Measurements from ENCODE around the gene NRROS.

DNA sequence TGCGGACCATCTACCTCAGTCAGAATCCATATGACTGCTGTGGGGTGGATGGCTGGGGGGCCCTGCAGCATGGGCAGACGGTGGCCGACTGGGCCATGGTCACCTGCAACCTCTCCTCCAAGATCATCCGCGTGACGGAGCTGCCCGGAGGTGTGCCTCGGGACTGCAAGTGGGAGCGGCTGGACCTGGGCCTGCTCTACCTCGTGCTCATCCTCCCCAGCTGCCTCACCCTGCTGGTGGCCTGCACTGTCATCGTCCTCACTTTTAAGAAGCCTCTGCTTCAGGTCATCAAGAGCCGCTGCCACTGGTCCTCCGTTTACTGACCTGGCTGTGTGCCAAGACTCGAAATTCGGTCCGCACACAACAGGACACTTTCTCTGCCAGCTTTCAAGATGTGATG is 21.9 kb downstream of the NRROS start:
- TF ChIP-seq, protein P1, sequence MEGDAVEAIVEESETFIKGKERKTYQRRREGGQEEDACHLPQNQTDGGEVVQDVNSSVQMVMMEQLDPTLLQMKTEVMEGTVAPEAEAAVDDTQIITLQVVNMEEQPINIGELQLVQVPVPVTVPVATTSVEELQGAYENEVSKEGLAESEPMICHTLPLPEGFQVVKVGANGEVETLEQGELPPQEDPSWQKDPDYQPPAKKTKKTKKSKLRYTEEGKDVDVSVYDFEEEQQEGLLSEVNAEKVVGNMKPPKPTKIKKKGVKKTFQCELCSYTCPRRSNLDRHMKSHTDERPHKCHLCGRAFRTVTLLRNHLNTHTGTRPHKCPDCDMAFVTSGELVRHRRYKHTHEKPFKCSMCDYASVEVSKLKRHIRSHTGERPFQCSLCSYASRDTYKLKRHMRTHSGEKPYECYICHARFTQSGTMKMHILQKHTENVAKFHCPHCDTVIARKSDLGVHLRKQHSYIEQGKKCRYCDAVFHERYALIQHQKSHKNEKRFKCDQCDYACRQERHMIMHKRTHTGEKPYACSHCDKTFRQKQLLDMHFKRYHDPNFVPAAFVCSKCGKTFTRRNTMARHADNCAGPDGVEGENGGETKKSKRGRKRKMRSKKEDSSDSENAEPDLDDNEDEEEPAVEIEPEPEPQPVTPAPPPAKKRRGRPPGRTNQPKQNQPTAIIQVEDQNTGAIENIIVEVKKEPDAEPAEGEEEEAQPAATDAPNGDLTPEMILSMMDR (IDR thresholded peaks at IDR 0.05), result no peak
- TF ChIP-seq POLR2AphosphoS5 (IDR thresholded peaks at IDR 0.05), result no peak
- no peak for TF ChIP-seq EP300 (IDR thresholded peaks at IDR 0.05)
- TF ChIP-seq POLR2A (IDR thresholded peaks at IDR 0.05), result no peak
